BLaER1 (cell line): ENCODE measurements around the gene ESYT3.
"Not testable (repeated sequence)": the region's sequence is repeated elsewhere in the genome, so short reads cannot be mapped to it uniquely, and the experiment has no call there.

Experiments used
- H3K27ac ChIP-seq: shearing (Covaris generic); formaldehyde crosslinking; 2 replicates; pipeline ENCODE4 v1.8.1; 2022
- H3K27me3 ChIP-seq: shearing (Covaris generic); formaldehyde crosslinking; 2 replicates; pipeline ENCODE4 v1.8.1; 2022
- H3K36me3 ChIP-seq: shearing (Covaris generic); formaldehyde crosslinking; 2 replicates; pipeline ENCODE4 v1.8.1; 2022
- H3K4me1 ChIP-seq: shearing (Covaris generic); formaldehyde crosslinking; 2 replicates; pipeline ENCODE4 v1.8.1; 2022
- H3K4me2 ChIP-seq: shearing (Covaris generic); formaldehyde crosslinking; 2 replicates; pipeline ENCODE4 v1.8.1; 2022
- H3K4me3 ChIP-seq: shearing (Covaris generic); formaldehyde crosslinking; 2 replicates; pipeline ENCODE4 v1.8.1; 2022
- H3K9ac ChIP-seq: shearing (Covaris generic); formaldehyde crosslinking; 2 replicates; pipeline ENCODE4 v1.8.1; 2022
- H3K9me3 ChIP-seq: shearing (Covaris generic); formaldehyde crosslinking; 2 replicates; pipeline ENCODE4 v1.8.1; 2022
- H4K20me1 ChIP-seq: shearing (Covaris generic); formaldehyde crosslinking; 2 replicates; pipeline ENCODE4 v1.8.1; 2022
- Cebpa-rat ChIP-seq: shearing (Covaris generic); IDR thresholded peaks from 2 replicates; pipeline ENCODE4 v1.8.1; 2022

Gene ESYT3

DNA sequence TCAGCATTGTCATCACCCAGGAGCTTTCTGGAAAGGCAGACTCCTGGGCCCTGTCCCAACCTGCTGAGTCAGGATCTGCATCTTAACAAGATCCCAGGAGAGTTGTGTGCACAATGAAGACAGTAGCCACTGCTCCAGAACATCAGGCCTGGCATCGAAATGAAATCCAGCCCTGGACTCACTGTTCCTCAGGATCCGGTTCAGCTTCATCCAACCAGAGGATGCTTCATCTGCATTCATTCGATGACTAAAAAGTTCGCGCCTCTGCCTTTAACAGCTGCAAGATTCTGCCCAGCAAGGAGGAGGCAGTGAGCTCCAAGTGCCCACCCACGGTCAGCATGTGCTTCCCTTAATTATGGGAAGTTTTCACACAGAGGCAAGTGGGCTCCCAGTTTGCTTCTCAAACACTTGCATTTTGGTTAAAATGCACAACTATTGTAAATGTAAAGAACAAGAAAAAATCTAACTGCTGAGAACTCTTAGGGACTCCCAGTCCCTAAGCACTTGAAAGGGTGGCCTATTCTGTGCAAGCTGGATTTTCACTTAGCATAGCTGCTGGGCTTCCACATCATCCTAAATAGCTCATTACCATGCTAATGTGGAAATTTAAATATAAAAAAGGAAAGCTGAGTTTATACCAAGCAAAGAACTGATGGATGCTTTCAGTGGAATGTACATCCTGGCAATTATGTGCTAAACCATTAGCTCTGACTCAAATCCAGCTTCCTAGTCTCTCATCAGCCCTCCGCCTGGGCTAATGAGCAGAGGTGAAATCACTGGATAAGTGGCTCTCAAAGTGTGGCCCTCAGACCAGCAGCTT lies 25.5 kb upstream of the ESYT3 start:
- no peak for TF ChIP-seq Cebpa-rat
- H3K4me1 ChIP-seq, result peaks cover 4% of the 10 kb centered on the region; the same call in 1 of the 2 replicates
- no peak overlapping the region for H3K4me2 ChIP-seq
- no peak overlapping the region for H3K9ac ChIP-seq
- no peaks in the 10 kb centered on the region for H3K27me3 ChIP-seq
- no peaks in the 10 kb centered on the region for H4K20me1 ChIP-seq
- no peaks in the 10 kb centered on the region for H3K36me3 ChIP-seq
- H3K27ac ChIP-seq, result no peak overlapping the region
- no peaks in the 10 kb centered on the region for H3K9me3 ChIP-seq
- no peak overlapping the region for H3K4me3 ChIP-seq

DNA sequence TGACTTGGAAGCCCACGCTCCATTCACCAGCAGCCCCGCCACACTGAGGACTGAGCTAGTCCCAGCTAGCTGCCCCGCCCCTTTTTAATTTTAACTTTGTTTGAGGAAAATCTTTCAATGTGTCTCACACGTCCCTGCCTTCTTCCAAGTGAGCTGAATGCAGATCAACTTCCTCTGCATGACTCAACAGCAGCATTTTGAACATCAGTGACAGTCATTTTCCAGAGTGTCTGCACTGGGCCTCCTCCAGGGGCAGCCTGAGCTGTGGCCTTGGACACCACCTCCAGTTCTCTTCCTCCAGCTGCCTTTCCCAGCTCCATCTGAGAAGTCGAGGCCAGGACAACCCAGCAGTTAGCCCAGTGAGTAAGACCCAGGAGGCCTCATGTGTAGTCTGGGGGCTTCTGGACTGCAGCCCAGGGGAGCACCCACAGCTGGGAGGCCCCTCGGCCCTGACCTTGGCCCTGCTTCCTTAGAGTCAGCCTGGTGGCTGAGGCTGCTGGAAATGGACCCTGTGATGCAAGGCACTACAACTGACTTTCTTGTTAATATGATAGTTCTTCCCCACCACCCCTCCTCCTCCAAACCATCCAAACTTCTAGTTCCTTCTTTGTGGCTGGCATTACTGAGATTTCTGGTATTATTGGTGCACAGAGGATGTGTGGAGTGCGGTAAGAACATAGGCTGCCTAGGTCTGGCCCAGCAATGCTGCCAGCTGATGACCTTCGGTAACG lies 21.4 kb upstream of the ESYT3 start:
- no peaks in the 10 kb centered on the region for H3K27me3 ChIP-seq
- H3K4me3 ChIP-seq, result no peak overlapping the region
- no peaks in the 10 kb centered on the region for H3K9me3 ChIP-seq
- TF ChIP-seq Cebpa-rat, result no peak
- no peak overlapping the region for H3K27ac ChIP-seq
- no peaks in the 10 kb centered on the region for H3K36me3 ChIP-seq
- H3K4me2 ChIP-seq, result no peak overlapping the region
- no peaks in the 10 kb centered on the region for H4K20me1 ChIP-seq
- no peak overlapping the region for H3K9ac ChIP-seq
- H3K4me1 ChIP-seq, result peaks cover 4% of the 10 kb centered on the region; the same call in 1 of the 2 replicates

DNA sequence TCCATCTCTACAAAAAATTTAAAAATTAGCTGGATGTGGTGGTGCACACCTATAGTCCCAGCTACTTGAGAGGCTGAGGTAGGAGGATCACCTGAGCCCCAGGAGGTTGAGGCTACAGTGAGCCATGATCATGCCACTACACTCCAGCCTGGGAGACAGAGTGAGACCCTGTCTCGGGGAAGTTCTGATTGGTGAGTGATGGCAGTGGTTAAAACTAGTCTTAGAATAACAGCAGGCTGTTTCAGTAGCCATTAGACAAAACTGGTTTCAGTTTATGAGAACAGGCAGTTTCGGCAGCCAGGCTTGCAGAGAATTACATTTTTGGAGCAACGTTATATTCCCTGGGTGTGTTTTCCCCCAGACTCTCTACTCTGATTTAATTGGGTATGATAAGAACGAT lies 18.2 kb upstream of the ESYT3 start:
- not testable (repeated sequence) for H3K36me3 ChIP-seq, H4K20me1 ChIP-seq, H3K27ac ChIP-seq, H3K4me2 ChIP-seq, H3K4me1 ChIP-seq, H3K27me3 ChIP-seq, H3K4me3 ChIP-seq, H3K9ac ChIP-seq
- H3K9me3 ChIP-seq, result peaks cover 10% of the 10 kb centered on the region

DNA sequence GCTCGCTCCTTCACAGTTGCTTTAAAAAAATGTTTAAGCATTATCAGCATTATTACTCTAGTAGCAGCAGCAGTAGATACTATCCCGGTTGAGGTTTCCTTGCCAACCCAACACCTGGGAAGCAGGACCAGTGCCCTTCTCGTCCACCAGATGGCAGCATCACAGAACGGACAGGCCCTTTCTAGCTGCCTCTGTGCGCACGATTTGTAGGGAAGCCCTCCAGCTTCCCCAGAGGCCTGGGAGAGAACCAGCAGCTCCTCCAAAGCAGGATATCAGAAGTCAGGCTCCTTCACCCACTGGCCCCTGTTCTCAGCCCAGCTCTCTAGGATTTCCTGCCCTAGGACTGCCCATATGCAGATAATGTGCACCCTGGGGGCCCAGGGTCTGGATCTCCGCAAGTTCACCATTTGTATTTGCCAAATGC lies 16.8 kb upstream of the ESYT3 start:
- Histone ChIP-seq H3K36me3 (no peaks in the 10 kb centered on the region), H3K27me3 (no peaks in the 10 kb centered on the region), H4K20me1 (no peaks in the 10 kb centered on the region), H3K27ac (no peak overlapping the region), H3K9me3 (peaks cover 10% of the 10 kb centered on the region), H3K4me3 (no peak overlapping the region), H3K9ac (no peak overlapping the region), H3K4me1 (no peaks in the 10 kb centered on the region), H3K4me2 (no peak overlapping the region)
- TF ChIP-seq Cebpa-rat, result no peak

DNA sequence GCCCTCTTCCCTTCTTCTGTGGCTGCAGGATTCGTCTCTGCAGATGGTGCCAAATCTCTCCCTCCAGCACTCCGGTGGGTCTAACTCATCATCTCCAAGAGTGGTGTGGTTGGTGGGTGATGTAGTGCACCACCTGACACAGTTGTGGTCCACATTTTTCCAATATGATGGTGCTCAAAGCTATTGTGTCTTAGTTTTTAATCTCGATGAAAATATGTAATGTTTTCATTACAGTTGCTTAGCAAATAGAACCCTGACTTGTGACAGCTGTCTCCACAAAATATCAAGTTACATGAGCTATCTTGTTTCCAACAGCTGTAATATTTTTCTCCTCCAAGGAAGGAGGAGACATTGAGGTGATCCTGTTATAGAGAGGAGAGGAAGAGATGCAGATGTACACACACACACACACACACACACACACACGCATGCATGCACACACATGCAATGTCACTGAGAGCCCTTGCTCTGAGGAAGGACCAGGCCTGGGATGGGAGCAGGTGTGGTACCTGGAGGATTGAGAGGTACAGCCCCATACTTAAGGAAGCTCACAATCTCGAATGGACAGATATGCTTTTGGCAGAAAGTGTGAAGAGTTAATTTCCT lies 15.7 kb upstream of the ESYT3 start:
- Histone ChIP-seq H3K27me3 (no peaks in the 10 kb centered on the region), H3K36me3 (no peaks in the 10 kb centered on the region), H4K20me1 (no peaks in the 10 kb centered on the region), H3K4me2 (no peak overlapping the region), H3K9ac (no peak overlapping the region), H3K4me1 (no peaks in the 10 kb centered on the region), H3K4me3 (no peak overlapping the region), H3K27ac (no peak overlapping the region), H3K9me3 (peaks cover 10% of the 10 kb centered on the region)
- TF ChIP-seq Cebpa-rat, result no peak

DNA sequence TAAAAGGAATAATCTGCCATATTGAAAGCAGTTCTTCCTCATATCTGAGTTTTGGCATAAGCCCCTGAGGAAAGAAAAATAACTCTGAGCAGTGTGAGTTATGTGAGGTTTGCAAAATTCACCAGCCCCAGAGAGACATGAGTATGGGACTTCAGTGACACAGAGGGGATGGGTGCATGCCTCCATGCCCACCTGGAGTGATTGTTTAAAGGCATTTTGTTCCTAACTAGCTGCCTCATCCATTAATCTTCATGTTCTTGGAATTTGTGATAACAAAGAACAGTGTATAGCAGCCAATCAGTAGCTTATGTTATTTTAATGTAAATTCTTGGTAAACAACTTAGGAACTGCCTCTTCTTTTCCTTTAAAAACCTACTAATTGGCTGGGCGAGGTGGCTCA lies 11.1 kb upstream of the ESYT3 start:
- H3K4me2 ChIP-seq, result no peak overlapping the region
- no peak for TF ChIP-seq Cebpa-rat
- no peaks in the 10 kb centered on the region for H4K20me1 ChIP-seq

DNA sequence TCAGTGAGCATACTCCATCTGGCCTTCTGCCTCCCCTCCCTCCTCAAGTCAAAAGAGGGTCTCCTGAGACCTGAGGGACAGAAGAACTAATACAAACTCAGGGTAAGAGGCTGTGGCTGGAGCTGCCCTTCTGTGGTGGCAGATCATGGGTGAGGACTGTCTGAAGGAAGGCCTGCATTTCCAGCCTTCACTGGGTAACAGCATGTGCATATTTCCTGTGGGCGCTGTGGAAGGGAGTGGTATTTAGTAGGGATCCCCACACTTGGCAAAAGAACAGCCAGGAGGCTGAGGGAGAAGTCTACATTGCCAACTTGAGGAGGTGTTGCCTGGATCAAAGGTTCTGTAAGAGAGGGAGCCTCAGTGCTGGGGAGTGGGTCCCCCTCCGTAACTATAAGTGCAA lies 10.1 kb upstream of the ESYT3 start:
- no peaks in the 10 kb centered on the region for H3K36me3 ChIP-seq
- peaks cover 10% of the 10 kb centered on the region for H3K9me3 ChIP-seq
- H3K4me2 ChIP-seq, result no peak overlapping the region
- no peak overlapping the region for H3K4me3 ChIP-seq
- TF ChIP-seq Cebpa-rat, result no peak
- H3K9ac ChIP-seq, result no peak overlapping the region
- H3K27ac ChIP-seq, result no peak overlapping the region
- H3K27me3 ChIP-seq, result no peaks in the 10 kb centered on the region
- no peaks in the 10 kb centered on the region for H3K4me1 ChIP-seq
- no peaks in the 10 kb centered on the region for H4K20me1 ChIP-seq

More for the DNA sequence above, 11.1 kb upstream of the ESYT3 start:
- H3K36me3 ChIP-seq, result no peaks in the 10 kb centered on the region
- H3K27me3 ChIP-seq, result no peaks in the 10 kb centered on the region
- H3K9ac ChIP-seq, result no peak overlapping the region
- H3K27ac ChIP-seq, result no peak overlapping the region
- peaks cover 10% of the 10 kb centered on the region for H3K9me3 ChIP-seq
- H3K4me3 ChIP-seq, result no peak overlapping the region
- H3K4me1 ChIP-seq, result no peaks in the 10 kb centered on the region

DNA sequence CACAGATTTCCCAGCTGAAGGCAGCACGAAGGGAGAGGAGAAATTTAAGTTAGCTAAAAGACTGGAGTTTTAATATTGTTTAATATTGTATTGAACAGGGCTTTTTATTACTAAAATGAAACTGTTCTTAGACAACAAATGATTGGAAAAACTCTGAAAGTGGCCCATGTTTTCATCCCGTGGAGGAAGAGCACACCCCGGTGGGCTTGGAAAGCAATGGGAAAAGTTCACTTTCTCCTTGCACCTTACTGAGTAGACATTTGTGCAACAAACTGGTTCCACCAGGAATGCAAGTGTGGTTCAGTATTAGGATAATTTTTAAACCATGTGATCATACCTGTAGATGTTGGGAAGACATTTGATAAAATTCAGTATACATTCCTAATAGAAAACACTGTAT lies 8.2 kb upstream of the ESYT3 start:
- H3K9ac ChIP-seq, result no peak overlapping the region
- no peaks in the 10 kb centered on the region for H3K9me3 ChIP-seq
- H3K4me1 ChIP-seq, result no peaks in the 10 kb centered on the region
- H3K4me3 ChIP-seq, result no peak overlapping the region
- no peaks in the 10 kb centered on the region for H3K27me3 ChIP-seq
- no peaks in the 10 kb centered on the region for H3K36me3 ChIP-seq
- H4K20me1 ChIP-seq, result no peaks in the 10 kb centered on the region
- TF ChIP-seq Cebpa-rat, result no peak
- H3K27ac ChIP-seq, result no peak overlapping the region
- H3K4me2 ChIP-seq, result no peak overlapping the region

DNA sequence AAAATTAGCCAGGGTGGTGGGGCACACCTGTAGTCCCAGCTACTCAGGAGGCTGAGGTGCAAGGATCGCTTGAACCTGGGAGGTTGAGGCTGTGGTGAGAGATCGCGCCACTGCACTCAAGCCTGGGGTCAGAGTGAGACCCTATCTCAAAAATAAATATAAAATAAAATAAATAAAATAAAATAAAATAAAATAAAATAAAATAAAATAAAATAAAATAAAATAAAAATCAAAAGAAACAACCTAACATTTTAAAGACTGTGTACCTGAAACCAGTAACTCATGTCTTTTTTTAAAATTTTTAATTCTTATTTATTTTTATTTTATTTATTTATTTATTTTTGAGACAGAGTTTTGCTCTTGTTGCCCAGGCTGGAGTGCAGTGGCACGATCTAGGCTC lies 7.7 kb upstream of the ESYT3 start:
- H3K36me3 ChIP-seq, H3K9ac ChIP-seq, H3K4me1 ChIP-seq, H4K20me1 ChIP-seq, H3K27ac ChIP-seq, H3K4me2 ChIP-seq, H3K4me3 ChIP-seq, H3K9me3 ChIP-seq, H3K27me3 ChIP-seq: not testable (repeated sequence)

DNA sequence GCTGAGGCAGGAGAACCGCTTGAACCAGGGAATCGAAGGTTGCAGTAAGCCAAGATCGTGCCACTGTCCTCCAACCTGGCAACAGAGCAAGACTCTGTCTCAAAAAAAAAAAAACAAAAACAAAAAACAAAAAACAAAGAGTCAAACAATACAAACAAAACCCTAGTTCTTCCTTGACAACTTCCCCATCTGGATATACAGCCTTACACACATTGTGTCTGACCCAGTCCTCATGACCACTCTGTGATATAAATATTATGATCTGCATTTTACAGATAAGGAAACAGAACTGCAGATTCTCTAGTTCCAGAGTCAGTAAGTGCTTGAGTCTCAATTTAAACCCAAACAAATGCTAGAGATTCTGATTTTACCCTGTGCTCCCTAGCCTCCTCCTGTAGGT lies 4.8 kb upstream of the ESYT3 start:
- Histone ChIP-seq H3K4me3 (no peak overlapping the region), H4K20me1 (no peaks in the 10 kb centered on the region), H3K4me1 (no peaks in the 10 kb centered on the region), H3K27ac (no peak overlapping the region), H3K36me3 (no peaks in the 10 kb centered on the region), H3K27me3 (peaks cover 11% of the 10 kb centered on the region), H3K9me3 (peaks cover 10% of the 10 kb centered on the region), H3K9ac (no peak overlapping the region), H3K4me2 (no peak overlapping the region)
- TF ChIP-seq Cebpa-rat, result no peak
